ENCODE data around the gene DLGAP1. TPM values are rescaled to one million over a fixed set of nuclear protein-coding genes. Genes with fewer than 3 reads are reported as not detected.

The DLGAP1 gene
- total RNA-seq, 1 donor from 2014 or later, result 0.05 TPM

- no peak for DNase-seq
- no peaks in the 10 kb centered on the region for H3K36me3 ChIP-seq
- TF ChIP-seq, protein P1, sequence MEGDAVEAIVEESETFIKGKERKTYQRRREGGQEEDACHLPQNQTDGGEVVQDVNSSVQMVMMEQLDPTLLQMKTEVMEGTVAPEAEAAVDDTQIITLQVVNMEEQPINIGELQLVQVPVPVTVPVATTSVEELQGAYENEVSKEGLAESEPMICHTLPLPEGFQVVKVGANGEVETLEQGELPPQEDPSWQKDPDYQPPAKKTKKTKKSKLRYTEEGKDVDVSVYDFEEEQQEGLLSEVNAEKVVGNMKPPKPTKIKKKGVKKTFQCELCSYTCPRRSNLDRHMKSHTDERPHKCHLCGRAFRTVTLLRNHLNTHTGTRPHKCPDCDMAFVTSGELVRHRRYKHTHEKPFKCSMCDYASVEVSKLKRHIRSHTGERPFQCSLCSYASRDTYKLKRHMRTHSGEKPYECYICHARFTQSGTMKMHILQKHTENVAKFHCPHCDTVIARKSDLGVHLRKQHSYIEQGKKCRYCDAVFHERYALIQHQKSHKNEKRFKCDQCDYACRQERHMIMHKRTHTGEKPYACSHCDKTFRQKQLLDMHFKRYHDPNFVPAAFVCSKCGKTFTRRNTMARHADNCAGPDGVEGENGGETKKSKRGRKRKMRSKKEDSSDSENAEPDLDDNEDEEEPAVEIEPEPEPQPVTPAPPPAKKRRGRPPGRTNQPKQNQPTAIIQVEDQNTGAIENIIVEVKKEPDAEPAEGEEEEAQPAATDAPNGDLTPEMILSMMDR (IDR thresholded peaks at IDR 0.05; ENCODE audit: borderline replicate concordance), result no peak
- no peaks in the 10 kb centered on the region for H3K9me3 ChIP-seq (replicated peaks)
- H3K4me3 ChIP-seq, result no peak overlapping the region
- intact Hi-C loops (cut with micrococcal nuclease), result loop anchor here (2.0 to 10.0 kb wide), 3 partner anchors 75 to 387 kb away; no protein-coding TSS in a partner anchor
- H3K27me3 ChIP-seq (ENCODE audit: low read depth), result no peaks in the 10 kb centered on the region
- H3K4me1 ChIP-seq, result peaks cover 7% of the 10 kb centered on the region
- H3K27ac ChIP-seq (replicated peaks), result no peak overlapping the region
Measured at GRCh38 chr18:3667255-3668137, 787.6 kb downstream of the DLGAP1 start.

GRCh38 chr18:3666526-3667254 is 788.4 kb downstream of the DLGAP1 start:
- intact Hi-C loops (cut with micrococcal nuclease), result loop anchor here (2.0 to 10.0 kb wide), 3 partner anchors 74 to 386 kb away; no protein-coding TSS in a partner anchor
- DNase-seq, result no peak
- no peaks in the 10 kb centered on the region for H3K36me3 ChIP-seq
- H3K27ac ChIP-seq (replicated peaks), result no peak overlapping the region
- TF ChIP-seq, protein P1 (IDR thresholded peaks at IDR 0.05; ENCODE audit: borderline replicate concordance), result peak; percentile 6
- no peak overlapping the region for H3K4me3 ChIP-seq
- H3K4me1 ChIP-seq, result peaks cover 7% of the 10 kb centered on the region
- H3K9me3 ChIP-seq (replicated peaks), result no peaks in the 10 kb centered on the region
- H3K27me3 ChIP-seq (ENCODE audit: low read depth), result no peaks in the 10 kb centered on the region

DNA sequence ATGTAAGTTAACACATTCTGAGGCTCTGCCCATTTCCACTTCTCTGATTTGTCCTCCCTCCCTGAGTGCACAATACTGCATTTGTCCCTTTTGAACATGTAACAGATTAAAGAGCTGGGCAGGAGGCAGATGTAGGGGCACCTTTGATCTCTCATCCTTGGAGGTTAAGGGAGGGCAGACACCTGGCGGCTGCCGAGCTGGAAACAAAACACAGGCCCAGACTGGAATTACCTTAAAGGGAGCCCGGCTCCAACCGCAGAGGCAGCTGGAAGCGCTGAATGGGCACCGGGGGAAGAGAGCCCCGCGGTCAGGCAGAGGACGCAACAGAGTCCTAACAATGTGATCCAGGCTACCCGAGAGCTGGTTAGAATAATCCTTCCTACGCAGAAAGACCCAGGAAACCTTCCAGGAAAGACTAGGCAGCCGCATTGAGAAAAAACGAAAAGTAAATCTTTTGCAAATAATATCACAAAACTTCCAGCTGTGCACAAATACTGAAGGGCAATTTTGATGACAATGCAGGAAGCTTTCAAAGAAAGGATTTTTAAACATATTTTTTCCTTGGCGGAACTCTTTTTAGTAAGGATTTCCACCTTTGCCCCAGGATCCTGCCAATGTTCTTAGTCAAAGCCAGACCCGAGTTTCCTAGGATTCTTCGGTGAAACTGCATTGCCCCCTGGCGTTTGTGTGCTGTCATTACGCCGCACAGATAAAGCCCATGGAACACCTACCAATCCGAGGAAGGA is 789.2 kb downstream of the DLGAP1 start:
- intact Hi-C loops (cut with micrococcal nuclease), result loop anchor here (2.0 to 10.0 kb wide), 3 partner anchors 74 to 385 kb away; no protein-coding TSS in a partner anchor
- Histone ChIP-seq H3K9me3 (replicated peaks) (no peaks in the 10 kb centered on the region), H3K27me3 (ENCODE audit: low read depth) (no peaks in the 10 kb centered on the region), H3K27ac (replicated peaks) (peak overlapping the region; percentile 65), H3K4me1 (peaks cover 7% of the 10 kb centered on the region), H3K4me3 (peak overlapping the region; percentile 53), H3K36me3 (no peaks in the 10 kb centered on the region)
- TF ChIP-seq, protein P1 (IDR thresholded peaks at IDR 0.05; ENCODE audit: borderline replicate concordance), result peak; percentile 98
- DNase-seq, result peak; percentile 75

- no peaks in the 10 kb centered on the region for H3K27me3 ChIP-seq (ENCODE audit: low read depth)
- DNase-seq, result no peak
- H3K27ac ChIP-seq (replicated peaks), result no peak overlapping the region
- peaks cover 7% of the 10 kb centered on the region for H3K4me1 ChIP-seq
- H3K36me3 ChIP-seq, result no peaks in the 10 kb centered on the region
- intact Hi-C loops (cut with micrococcal nuclease), result loop anchor here (5.0 to 10.0 kb wide), 2 partner anchors 73 to 220 kb away; no protein-coding TSS in a partner anchor
- H3K9me3 ChIP-seq (replicated peaks), result no peaks in the 10 kb centered on the region
- no peak overlapping the region for H3K4me3 ChIP-seq
- TF ChIP-seq, protein P1 (IDR thresholded peaks at IDR 0.05; ENCODE audit: borderline replicate concordance), result no peak
Measured at GRCh38 chr18:3665204-3665603, 789.9 kb downstream of the DLGAP1 start.
